ENCODE results near the gene VPREB3.

VPREB3 gene

GRCh38 chr22:23764899-23765881, 11.0 kb upstream of the VPREB3 start:
- DNase-seq (ENCODE audit: low spot score): no peak

GRCh38 chr22:23763954-23764353, 9.7 kb upstream of the VPREB3 start:
- DNase-seq (ENCODE audit: low spot score): no peak

- no peak for DNase-seq (ENCODE audit: low spot score)
These were observed 9.3 kb upstream of the VPREB3 start for GRCh38 chr22:23763579-23763945.

- DNase-seq (ENCODE audit: low spot score): no peak
These were observed 8.8 kb upstream of the VPREB3 start, which contains the start of gene C22orf15 for GRCh38 chr22:23762842-23763578. Gene C22orf15, plus strand, starts transcription at chr22:23762990. Its CDS starts 317 bp downstream, at chr22:23763307.

- no peak for DNase-seq (ENCODE audit: low spot score)
These were observed 5.8 kb upstream of the VPREB3 start for GRCh38 chr22:23760056-23760455.

GRCh38 chr22:23759566-23759965, 5.3 kb upstream of the VPREB3 start:
- DNase-seq (ENCODE audit: low spot score): no peak

- DNase-seq (ENCODE audit: low spot score): no peak
These were observed 2.7 kb upstream of the VPREB3 start for GRCh38 chr22:23756891-23757290.

GRCh38 chr22:23755711-23756110, 1.5 kb upstream of the VPREB3 start:
- no peak for DNase-seq (ENCODE audit: low spot score)

GRCh38 chr22:23754980-23755636, 883 bp upstream of the VPREB3 start:
- peak; percentile 70 for DNase-seq (ENCODE audit: low spot score)

GRCh38 chr22:23753385-23753784, 840 bp downstream of the VPREB3 start:
- no peak for DNase-seq (ENCODE audit: low spot score)

- no peak for DNase-seq (ENCODE audit: low spot score)
These were observed 1.5 kb downstream of the VPREB3 start for GRCh38 chr22:23752750-23753149.

GRCh38 chr22:23752090-23752691, 2.0 kb downstream of the VPREB3 start:
- no peak for DNase-seq (ENCODE audit: low spot score)

GRCh38 chr22:23751441-23751996, 2.7 kb downstream of the VPREB3 start:
- DNase-seq (ENCODE audit: low spot score): no peak

- DNase-seq (ENCODE audit: low spot score): peak; percentile 72
These were observed 3.3 kb downstream of the VPREB3 start, which contains the start of gene ZNF70 for GRCh38 chr22:23750714-23751440. Gene ZNF70, minus strand, starts transcription at chr22:23751112. Its CDS starts 5,972 bp downstream, at chr22:23745140.

- DNase-seq (ENCODE audit: low spot score): no peak
These were observed 3.9 kb downstream of the VPREB3 start for GRCh38 chr22:23750367-23750713.

- no peak for DNase-seq (ENCODE audit: low spot score)
These were observed 4.4 kb downstream of the VPREB3 start for GRCh38 chr22:23749841-23750301.

- no peak for DNase-seq (ENCODE audit: low spot score)
These were observed 8.4 kb downstream of the VPREB3 start for GRCh38 chr22:23745791-23746190.

- no peak for DNase-seq (ENCODE audit: low spot score)
These were observed 9.7 kb downstream of the VPREB3 start for GRCh38 chr22:23744485-23744884.

GRCh38 chr22:23744001-23744400, 10.2 kb downstream of the VPREB3 start:
- DNase-seq (ENCODE audit: low spot score): no peak

- DNase-seq (ENCODE audit: low spot score): no peak
These were observed 10.9 kb downstream of the VPREB3 start for GRCh38 chr22:23743303-23743705.

Measured in putamen (tissue), 1 donor.